OCI-LY7 (cell line): ENCODE results near the gene PGK1. TPM values are rescaled to one million over a fixed set of nuclear protein-coding genes. Genes with fewer than 3 reads are reported as not detected.

ENCODE experiments used
- BruUV-seq: library from RNA; stranded (reverse); fragments of 400-500 nt; replicated peaks from 2 replicates; lab custom pipeline; 2021; lab: Mats Ljungman, UMichigan
- CTCF ChIA-PET: fragments of 300-600 bp; sonication (Branson Sonifier 250); formaldehyde crosslinking; loops from one replicate; lab custom pipeline; 2022; ENCODE audit warnings: antibody characterized with exemption; ENCODE audit not compliant: unreplicated experiment; lab: Charles Lee
- POLR2A ChIA-PET: fragments of 300-600 bp; sonication (Branson Sonifier 250); formaldehyde crosslinking; loops from one replicate; lab custom pipeline; 2022; ENCODE audit warnings: antibody characterized with exemption; lab: Charles Lee
- DNase-seq: peaks from one replicate; pipeline ENCODE4 v3.0.0-alpha.2; 2015; ENCODE audit warnings: low spot score
- H2AFZ ChIP-seq: fragments of 200-600 bp; sonication (generic), shearing (Covaris generic); 2 replicates; pipeline ENCODE4 v1.6.1; 2014; ENCODE audit warnings: mild to moderate bottlenecking, antibody characterized with exemption, low read length, moderate library complexity
- H3K27ac ChIP-seq: fragments of 200-600 bp; sonication (generic); 2 replicates; pipeline ENCODE4 v1.5.1; 2014; ENCODE audit warnings: mixed run types, low read depth, mild to moderate bottlenecking, moderate library complexity, low read length, inconsistent platforms; ENCODE audit not compliant: poor library complexity, severe bottlenecking
- H3K36me3 ChIP-seq: fragments of 200-600 bp; sonication (generic); 2 replicates; pipeline ENCODE4 v1.6.1; 2014; ENCODE audit warnings: mild to moderate bottlenecking, antibody characterized with exemption, low read length, moderate library complexity, mixed read lengths; ENCODE audit not compliant: insufficient read depth
- H3K4me1 ChIP-seq: fragments of 200-600 bp; sonication (generic); 2 replicates; pipeline ENCODE4 v1.5.1; 2014; ENCODE audit warnings: mild to moderate bottlenecking, low read length; ENCODE audit not compliant: insufficient read depth, poor library complexity, severe bottlenecking
- H3K4me2 ChIP-seq: fragments of 200-600 bp; sonication (generic); 2 replicates; pipeline ENCODE4 v1.6.1; 2014; ENCODE audit warnings: mild to moderate bottlenecking, low read length
- H3K4me3 ChIP-seq: fragments of 200-600 bp; sonication (generic); 2 replicates; pipeline ENCODE4 v1.5.1; 2014; ENCODE audit warnings: mild to moderate bottlenecking, low read depth, low read length; ENCODE audit not compliant: poor library complexity, severe bottlenecking
- H3K79me2 ChIP-seq: fragments of 200-600 bp; sonication (generic); 2 replicates; pipeline ENCODE4 v1.6.1; 2016; ENCODE audit warnings: low read depth, mild to moderate bottlenecking, low read length, moderate library complexity, mixed read lengths; ENCODE audit not compliant: insufficient read depth
- H3K9me2 ChIP-seq: fragments of 200-600 bp; sonication (generic); 2 replicates; pipeline ENCODE4 v1.6.1; 2016; ENCODE audit warnings: mild to moderate bottlenecking, low read length, mixed read lengths; ENCODE audit not compliant: insufficient read depth
- H3K9me3 ChIP-seq: fragments of 200-600 bp; sonication (generic); 2 replicates; pipeline ENCODE4 v1.6.1; 2014; ENCODE audit warnings: mild to moderate bottlenecking, mixed run types, low read length, mixed read lengths
- H4K20me1 ChIP-seq: fragments of 200-600 bp; sonication (generic); 2 replicates; pipeline ENCODE4 v1.6.1; 2014; ENCODE audit warnings: mild to moderate bottlenecking, antibody characterized with exemption, low read length, moderate library complexity, mixed read lengths; ENCODE audit not compliant: insufficient read depth
- EZH2phosphoT487 ChIP-seq: fragments of 200-600 bp; sonication (generic); IDR thresholded peaks from 2 replicates; pipeline ENCODE4 v1.6.1; 2018; ENCODE audit warnings: low read depth, borderline replicate concordance, mild to moderate bottlenecking, mixed run types, antibody characterized with exemption, low read length, moderate library complexity, mixed read lengths
- intact Hi-C: fragments of 100-400 bp; cut with micrococcal nuclease; formaldehyde crosslinking; loops from one replicate; pipeline ENCODE4 v1.10.0; 2022; ENCODE audit not compliant: unreplicated experiment
- total RNA-seq, 2 experiments: library from RNA; depleted of rRNA in 1 of 2; stranded (reverse); fragments of >200 nt in 1 of 2; shearing (Covaris generic) in 1 of 2; gene quantifications; 2 replicates each; pipeline ENCODE4 v1.2.3, GENCODE V29; 2014 to 2022
- TF ChIP-seq, protein P1 (sequence below): fragments of 200-600 bp; sonication (generic); conservative IDR thresholded peaks from 2 replicates; pipeline ENCODE4 v1.5.1; 2014; ENCODE audit warnings: mild to moderate bottlenecking, antibody characterized with exemption, low read length, moderate library complexity, mixed read lengths

The PGK1 gene
- total RNA-seq, 2 experiments from 2014 or later = 164 to 433 TPM

DNA sequence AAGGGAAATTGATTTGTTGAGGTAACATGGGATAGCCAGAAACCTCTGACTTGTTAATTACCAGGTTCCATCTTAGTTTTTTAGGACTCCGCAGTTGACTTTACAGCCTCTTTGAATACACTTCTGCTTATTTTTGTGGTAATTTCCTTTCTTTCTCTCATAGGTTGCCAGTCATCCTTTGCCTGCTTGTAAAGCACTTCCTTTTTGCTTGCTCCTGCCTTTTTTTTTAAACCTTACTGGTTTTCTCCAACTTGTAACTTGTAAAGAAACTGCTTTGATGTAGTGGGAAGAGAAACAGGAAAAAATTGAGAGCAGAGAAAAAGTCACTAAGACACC lies 2.6 kb downstream of the PGK1 start:
- H3K27ac ChIP-seq = no peak overlapping the region
- 0 out of 2 replicates have a peak, but pooled peaks cover 3% of the 10 kb centered on the region for H3K9me3 ChIP-seq
- no peak overlapping the region for H2AFZ ChIP-seq
- intact Hi-C loops = loop anchor here (10.0 kb wide), 2 partner anchors 218 to 1038 kb away; partner anchors contain the start of genes CYSLTR1 and GPR174
- ChIA-PET CTCF (no interaction called here), POLR2A (no interaction called here)
- no peaks in the 10 kb centered on the region for H3K9me2 ChIP-seq
- TF ChIP-seq EZH2phosphoT487 = no peak
- TF ChIP-seq, protein P1, sequence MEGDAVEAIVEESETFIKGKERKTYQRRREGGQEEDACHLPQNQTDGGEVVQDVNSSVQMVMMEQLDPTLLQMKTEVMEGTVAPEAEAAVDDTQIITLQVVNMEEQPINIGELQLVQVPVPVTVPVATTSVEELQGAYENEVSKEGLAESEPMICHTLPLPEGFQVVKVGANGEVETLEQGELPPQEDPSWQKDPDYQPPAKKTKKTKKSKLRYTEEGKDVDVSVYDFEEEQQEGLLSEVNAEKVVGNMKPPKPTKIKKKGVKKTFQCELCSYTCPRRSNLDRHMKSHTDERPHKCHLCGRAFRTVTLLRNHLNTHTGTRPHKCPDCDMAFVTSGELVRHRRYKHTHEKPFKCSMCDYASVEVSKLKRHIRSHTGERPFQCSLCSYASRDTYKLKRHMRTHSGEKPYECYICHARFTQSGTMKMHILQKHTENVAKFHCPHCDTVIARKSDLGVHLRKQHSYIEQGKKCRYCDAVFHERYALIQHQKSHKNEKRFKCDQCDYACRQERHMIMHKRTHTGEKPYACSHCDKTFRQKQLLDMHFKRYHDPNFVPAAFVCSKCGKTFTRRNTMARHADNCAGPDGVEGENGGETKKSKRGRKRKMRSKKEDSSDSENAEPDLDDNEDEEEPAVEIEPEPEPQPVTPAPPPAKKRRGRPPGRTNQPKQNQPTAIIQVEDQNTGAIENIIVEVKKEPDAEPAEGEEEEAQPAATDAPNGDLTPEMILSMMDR = no peak
- H3K4me3 ChIP-seq = peak overlapping the region; percentile 100
- peaks cover 66% of the 10 kb centered on the region for H3K36me3 ChIP-seq
- BruUV-seq = no TSS peak
- DNase-seq = no peak
- peaks cover 51% of the 10 kb centered on the region for H4K20me1 ChIP-seq
- H3K4me1 ChIP-seq = peaks cover 54% of the 10 kb centered on the region
- peak overlapping the region; percentile 98 for H3K4me2 ChIP-seq
- H3K79me2 ChIP-seq = peaks cover 75% of the 10 kb centered on the region

DNA sequence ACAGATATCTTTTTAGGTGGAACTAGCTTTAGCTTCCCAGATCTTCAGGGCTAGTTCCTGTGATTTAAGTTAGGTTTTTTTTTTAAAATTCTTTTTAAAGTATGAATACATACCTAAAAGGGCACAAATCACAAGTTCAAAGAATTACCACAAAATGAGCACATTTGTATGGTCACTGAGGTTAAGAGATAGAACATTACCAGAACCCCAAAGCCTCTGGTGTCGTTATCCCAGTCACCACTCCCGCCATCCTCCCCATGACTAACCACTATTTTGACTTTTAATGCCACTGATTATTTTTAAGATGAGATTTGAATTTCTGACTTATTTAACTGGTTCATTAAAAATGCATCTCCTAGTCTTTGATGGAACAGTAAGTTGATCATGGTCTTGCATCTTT lies 5.4 kb downstream of the PGK1 start:
- no peak overlapping the region for H2AFZ ChIP-seq
- TF ChIP-seq EZH2phosphoT487 = no peak
- TF ChIP-seq, protein P1 = no peak
- ChIA-PET CTCF (no interaction called here), POLR2A (interaction anchor here (1.0 kb wide), 1 partner anchor 30 kb away, joined by 3 read pairs; the partner anchor contains the start of gene TAF9B)
- no peaks in the 10 kb centered on the region for H3K9me3 ChIP-seq
- BruUV-seq = no TSS peak
- intact Hi-C loops = loop anchor here (10.0 kb wide), 2 partner anchors 215 to 1035 kb away; partner anchors contain the start of genes CYSLTR1 and GPR174
- H3K79me2 ChIP-seq = peaks cover 85% of the 10 kb centered on the region
- DNase-seq = no peak
- H3K27ac ChIP-seq = no peak overlapping the region
- peaks cover 40% of the 10 kb centered on the region for H3K4me1 ChIP-seq
- H3K36me3 ChIP-seq = peaks cover 95% of the 10 kb centered on the region
- H3K4me3 ChIP-seq = no peak overlapping the region
- no peak overlapping the region for H3K4me2 ChIP-seq
- peaks cover 55% of the 10 kb centered on the region for H4K20me1 ChIP-seq
- H3K9me2 ChIP-seq = no peaks in the 10 kb centered on the region

DNA sequence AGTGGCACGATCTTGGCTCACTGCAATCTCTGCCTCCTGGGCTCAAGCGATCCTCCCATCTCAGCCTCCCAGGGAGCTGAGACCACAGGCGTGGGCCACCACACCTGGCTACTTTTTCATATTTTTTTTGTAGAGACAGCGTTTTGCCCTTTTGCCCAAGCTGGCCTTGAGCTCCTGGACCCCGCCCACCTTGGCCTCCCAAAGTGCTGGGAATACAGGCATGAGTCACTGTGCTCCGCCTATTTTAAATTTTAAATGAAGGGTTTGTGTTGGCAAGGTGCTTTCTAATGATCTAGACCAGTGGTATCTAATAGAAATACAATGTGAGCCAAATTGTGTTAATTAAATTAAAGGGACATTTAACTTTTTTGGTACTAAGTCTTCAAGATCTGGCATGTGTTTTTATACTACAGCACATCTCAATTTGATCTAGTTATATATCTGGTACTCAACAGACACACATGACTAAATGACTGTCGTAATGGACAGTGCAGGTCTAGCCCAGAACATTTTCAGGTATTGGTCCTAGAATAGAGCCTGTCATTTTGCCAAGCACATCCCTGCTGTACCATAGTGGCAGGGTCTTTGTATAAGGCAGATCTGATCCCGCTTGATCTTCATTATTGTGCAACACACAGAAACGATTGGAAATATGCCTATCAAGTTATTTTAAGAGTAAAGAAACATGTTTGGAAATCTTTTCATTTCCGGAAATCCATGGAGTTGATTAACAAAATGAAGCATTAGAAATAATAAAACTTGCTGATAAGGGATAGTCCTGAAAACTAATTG lies 7.3 kb downstream of the PGK1 start:
- no peak overlapping the region for H3K4me2 ChIP-seq
- POLR2A ChIA-PET = interaction anchor here (0.6 kb wide), 1 partner anchor 14 kb away, joined by 3 read pairs; no protein-coding TSS in a partner anchor
- H4K20me1 ChIP-seq = peaks cover 40% of the 10 kb centered on the region
- H3K9me3 ChIP-seq = no peaks in the 10 kb centered on the region
- no peak for DNase-seq
- peaks cover 98% of the 10 kb centered on the region for H3K36me3 ChIP-seq
- H3K9me2 ChIP-seq = no peaks in the 10 kb centered on the region
- peaks cover 66% of the 10 kb centered on the region for H3K79me2 ChIP-seq
- intact Hi-C loops = no loop called here
- peaks cover 30% of the 10 kb centered on the region for H3K4me1 ChIP-seq
- H3K4me3 ChIP-seq = no peak overlapping the region
- no peak overlapping the region for H2AFZ ChIP-seq
- H3K27ac ChIP-seq = no peak overlapping the region
- no TSS peak for BruUV-seq
- TF ChIP-seq EZH2phosphoT487 = no peak
- TF ChIP-seq, protein P1 = no peak
- CTCF ChIA-PET = no interaction called here
